ENCODE data around the gene COX20.
"Not testable (repeated sequence)": the region's sequence is repeated elsewhere in the genome, so short reads cannot be mapped to it uniquely, and the experiment has no call there.

COX20 gene

DNA sequence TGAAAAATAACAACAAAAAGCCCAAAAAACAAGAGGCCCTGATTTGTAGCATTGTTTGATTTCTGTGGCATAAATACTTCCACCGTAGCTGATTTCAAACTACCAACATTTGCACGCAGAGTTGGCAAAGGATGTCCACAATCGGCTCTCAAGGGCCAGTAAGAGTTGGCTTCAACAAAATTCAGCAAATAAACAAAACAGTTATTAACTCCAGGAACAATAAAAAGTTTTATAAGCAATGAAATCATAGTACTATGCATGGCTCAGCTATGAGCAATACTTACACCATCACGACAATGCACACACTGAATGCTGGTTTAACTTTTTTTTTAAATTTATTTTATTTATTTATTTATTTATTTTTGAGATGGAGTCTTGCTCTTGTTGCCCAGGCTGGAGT, 8.7 kb upstream of the COX20 start:
- DNase-seq = no peak

DNA sequence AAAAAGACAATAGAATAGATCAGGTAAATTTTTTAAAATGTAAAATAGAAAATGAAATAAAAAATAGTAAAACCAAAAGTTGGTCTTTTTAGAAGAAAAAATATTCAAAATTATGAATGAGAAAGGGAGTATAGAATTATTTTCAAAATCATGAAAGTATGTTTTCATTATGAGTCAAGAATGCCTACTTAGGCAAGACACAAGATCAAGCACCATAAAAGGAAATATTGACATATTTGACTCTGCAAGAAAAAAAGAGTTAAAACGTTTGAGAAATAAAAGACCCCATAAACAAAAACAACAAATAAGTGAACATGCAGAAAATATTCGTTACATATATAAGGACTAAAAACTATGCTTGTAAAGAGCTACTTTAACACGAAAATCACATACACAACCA, 4.8 kb upstream of the COX20 start:
- DNase-seq = no peak

DNA sequence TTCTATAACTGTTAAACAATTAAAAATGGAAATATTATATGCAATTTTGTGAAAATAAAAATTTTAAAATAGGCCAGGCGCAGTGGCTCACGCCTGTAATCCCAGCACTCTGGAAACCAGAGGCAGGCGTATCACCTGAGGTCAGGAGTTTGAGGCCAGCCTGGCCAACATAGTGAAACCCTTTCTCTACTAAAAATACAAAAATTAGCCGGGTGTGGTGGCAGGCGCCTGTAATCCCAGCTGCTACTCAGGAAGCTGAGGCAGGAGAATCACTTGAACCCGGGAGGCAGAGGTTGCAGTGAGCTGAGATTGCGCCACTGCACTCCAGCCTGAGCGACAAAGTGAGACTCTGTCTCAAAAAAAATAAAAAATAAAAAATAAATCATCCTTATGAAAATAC, 2.2 kb upstream of the COX20 start:
- DNase-seq = not testable (repeated sequence)

DNA sequence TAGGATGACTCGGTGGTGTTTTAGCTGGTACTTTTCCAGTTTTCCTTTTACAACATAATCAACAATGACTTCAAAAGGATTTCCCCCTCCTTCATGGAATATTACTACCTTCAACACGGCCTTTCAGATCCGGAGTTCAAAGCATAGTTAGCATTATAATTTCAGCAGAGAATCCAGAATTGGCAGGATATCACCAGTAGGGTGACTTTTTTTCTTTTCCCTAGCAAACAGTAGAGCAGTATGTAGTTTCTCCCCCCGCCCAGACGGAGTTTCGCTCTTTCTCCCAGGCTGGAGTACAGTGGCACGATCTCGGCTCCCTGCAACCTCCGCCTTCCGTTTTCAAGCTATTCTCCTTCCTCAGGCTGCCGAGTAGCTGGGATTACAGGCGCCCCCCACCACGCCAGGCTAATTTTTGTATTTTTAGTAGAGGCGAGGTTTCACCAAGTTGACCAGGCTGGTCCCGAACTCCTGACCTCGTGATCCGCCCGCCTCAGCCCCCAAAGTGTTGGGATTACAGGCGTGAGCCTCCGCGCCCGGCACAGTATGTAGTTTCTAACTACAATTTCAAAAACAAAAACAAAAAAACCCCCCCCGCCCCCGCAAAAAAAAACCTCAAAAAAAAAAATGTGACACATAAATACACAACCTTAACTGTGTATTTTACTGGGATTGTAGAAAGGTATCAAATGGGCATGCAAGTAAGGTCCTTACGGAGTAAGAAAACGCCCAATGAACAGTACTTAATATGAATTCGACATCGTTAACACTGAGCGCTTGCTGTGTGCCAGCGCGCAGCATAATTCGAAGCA, 1.5 kb upstream of the COX20 start:
- peak; percentile 70 for DNase-seq

DNA sequence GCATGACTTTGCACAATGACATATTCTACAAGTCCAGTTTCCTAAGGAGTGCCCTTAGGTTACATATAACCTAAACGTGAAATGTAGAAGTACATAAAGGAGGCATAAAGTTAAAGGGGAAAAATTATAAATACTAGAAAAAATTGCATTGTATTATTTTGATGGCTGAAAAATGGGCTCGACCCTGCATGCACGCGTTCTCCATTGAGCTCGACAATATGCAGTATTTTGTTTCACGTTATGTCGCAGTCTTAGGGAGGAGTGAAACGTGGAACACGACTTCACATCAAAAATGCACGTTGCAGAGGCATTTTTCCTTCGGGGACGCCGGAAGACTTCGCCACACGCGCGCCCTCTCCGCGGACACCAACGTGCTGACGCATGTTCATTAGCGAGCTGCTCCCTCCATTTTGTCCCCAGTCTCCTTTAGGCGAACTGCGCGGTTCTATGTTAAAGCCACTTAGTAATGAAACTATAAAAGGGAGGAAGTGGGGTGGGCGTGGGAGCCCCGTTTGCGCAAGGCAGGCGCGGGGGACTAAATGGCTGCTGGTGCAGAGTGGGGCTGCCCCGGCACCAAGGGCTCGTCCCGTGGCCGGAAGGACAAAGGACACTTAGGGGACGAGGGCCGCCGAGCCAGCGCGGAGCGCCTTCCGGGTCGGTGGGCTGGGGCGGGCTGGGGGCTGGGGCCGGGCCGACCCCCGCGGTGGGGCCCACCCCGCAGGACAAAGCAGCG, 749 bp upstream of the COX20 start:
- peak; percentile 94 for DNase-seq

DNA sequence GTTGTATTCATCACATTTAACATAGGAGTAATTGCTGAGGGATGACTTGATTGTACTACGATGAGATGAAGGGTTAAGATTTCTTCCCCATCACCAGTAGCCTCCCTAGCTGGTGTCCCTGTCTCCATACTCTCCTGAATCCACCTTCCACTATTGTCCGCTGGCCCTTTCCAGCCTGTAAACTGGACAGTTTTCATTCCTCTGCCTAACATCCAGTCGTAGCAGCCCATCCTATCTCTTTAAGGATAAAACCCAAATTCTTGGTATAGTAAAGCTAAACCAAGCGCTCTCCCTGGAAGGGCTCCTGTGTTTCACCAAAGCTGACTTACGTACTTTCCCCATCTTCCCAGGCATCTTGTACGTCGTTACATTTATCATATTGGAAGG, 670 bp downstream of the COX20 start:
- DNase-seq = peak; percentile 22

DNA sequence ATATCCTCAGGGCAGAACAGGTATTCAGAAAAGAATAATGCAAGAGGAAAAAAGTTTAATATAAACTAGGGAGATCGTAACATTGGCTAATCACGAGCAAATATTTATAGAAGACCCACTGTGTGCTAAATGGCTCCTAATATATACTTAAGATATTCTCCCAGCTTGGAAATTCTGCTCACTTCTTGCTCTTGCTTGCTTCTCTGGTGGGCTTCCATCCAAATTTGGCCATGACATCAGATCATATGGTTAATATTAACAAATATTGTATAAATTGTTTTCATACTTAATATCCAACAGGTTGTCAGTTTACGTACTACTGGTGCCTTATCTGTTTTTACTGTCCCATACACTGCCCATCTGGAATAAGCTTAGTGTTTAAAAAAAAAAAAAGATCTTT, 1.1 kb downstream of the COX20 start:
- peak; percentile 11 for DNase-seq

DNA sequence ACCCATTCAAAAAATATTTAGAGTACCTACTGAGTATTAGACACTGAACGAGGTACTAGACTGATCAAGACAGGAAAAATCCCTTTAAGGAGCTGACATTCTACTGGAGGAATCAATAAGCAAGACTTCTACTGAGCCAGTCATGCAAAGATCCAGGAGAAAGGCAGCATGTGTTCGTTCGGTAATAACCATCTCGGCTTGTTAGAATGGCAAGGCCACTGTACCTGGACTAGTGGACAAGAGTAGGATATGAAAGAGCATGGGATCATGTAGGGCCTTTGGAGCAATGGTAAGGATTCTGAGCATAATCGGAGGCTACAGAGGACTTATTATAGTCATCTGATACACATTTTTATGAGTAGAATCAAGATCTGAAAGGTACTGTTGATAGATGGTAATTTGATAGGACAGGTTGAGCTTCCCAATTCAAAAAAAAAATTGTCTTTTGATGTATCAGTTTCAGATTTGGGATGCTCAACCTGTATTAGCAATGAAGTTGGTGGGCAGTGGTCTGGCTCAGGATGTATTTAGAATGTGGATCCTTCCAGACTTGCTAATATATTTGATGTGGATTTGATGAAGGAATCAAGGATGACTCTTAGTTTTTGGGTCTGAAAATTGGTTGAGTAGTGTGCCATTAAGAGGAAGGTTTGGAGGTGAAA, 2.3 kb downstream of the COX20 start:
- peak; percentile 29 for DNase-seq

DNA sequence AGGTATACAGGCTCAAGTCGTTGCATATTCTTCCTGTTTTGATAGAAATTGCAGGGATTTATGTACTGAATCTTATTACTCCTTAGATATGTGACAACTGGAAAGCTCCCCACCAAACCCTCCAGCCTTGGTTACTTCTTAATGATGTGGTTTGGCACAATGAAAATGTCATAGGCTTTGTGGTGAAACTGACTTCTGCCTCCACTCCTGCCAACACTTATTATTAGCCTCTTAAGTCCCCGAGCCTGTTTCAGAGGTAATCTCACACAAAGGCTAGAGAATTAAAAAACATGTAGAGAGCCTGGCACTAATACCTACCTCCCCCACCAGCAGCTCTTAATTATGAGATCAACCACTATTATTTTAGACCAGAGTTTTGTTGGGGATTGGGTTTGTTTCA, 4.2 kb downstream of the COX20 start:
- peak; percentile 27 for DNase-seq

DNA sequence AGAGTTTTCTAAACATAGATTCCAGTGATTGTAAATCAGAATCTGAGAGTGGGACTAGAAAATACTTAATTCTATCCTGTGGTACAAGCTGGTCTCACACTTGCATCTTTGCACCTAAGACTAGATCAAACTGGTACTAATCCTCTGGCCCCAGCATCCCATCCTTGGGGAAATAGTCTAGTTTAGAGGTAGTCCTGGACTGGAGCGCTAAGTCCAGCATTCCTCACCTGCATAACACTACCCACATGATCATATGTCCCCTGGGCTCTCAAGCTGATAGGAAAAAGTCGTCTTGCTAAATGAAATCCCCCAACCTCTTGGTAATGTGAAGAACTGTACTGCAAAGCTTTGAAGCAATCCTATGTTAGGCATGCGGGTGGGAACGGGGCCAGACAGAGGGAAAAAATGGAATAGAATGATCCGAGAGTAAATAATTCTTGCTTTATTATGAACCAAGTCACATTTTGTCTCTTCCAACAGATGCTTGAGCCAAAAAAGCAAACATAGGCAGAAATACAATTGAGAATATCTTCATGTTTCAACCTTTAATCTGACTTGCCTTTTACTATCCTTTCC, 4.8 kb downstream of the COX20 start:
- peak; percentile 3 for DNase-seq

DNA sequence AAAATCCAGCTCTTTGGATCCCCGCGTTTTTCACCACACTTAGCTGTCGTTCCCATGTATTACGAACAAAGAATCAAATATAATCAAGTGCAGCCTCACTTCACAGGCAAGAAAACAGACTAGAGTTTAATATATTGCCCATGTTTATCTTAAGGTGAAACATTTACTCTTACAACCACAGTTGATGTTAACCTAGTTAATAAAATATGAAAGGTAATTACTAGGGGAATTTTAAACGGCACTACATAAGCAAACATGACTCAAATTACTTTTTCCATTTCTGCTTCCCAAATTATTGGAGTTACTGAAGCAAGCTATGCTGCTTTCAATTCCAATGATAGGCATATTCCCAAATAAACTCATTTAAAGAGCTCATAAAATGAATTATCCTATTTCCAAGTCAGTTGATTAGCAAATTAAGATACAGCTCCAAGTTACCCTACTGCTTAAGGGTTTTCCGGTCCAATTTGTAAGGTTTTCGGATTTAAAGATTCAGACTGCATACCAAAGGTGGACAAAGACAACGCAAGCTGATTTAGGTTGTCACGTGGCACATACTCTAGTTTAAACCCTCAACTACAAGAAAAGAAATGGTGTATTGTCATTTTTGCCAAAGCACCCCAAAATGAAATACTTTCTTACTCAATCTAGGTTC, 5.9 kb downstream of the COX20 start:
- DNase-seq = no peak

DNA sequence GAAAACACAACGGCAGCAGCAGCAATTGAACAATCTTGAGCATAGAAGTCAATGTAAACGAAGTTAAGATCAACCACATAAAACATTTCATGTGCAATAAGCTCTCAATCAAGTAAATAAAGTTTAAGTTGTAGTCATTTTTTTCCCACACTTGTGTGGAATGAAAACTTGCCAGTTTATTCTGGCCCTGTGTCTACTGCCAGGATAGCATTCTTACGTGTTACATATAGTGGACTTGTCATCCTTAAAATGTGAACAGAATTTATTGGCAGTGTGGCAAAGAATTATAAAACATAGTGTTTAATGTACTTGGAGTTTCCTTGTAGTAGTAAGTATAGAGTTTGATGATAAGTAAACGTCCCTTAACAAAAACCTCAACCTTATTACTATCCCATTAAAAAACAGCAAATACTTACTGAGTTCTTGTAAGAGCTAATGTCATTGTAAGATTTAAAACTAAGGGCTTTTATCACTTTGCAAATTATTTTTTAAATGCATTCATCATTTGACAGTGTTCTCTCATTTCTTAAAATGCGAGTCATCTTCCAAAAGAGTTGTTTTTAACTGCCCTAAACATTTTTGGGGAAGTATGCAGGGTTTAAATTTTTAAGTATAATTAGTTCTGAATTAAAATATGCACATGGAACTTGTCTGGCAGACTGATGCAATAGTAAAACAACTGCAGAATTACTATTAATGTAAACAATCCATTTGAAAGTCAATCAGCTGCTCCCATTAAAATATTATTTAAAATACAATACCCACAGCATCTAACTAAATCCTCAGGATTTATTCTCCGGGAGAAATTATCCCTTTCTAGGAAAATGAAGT, 7.9 kb downstream of the COX20 start:
- DNase-seq = no peak

DNA sequence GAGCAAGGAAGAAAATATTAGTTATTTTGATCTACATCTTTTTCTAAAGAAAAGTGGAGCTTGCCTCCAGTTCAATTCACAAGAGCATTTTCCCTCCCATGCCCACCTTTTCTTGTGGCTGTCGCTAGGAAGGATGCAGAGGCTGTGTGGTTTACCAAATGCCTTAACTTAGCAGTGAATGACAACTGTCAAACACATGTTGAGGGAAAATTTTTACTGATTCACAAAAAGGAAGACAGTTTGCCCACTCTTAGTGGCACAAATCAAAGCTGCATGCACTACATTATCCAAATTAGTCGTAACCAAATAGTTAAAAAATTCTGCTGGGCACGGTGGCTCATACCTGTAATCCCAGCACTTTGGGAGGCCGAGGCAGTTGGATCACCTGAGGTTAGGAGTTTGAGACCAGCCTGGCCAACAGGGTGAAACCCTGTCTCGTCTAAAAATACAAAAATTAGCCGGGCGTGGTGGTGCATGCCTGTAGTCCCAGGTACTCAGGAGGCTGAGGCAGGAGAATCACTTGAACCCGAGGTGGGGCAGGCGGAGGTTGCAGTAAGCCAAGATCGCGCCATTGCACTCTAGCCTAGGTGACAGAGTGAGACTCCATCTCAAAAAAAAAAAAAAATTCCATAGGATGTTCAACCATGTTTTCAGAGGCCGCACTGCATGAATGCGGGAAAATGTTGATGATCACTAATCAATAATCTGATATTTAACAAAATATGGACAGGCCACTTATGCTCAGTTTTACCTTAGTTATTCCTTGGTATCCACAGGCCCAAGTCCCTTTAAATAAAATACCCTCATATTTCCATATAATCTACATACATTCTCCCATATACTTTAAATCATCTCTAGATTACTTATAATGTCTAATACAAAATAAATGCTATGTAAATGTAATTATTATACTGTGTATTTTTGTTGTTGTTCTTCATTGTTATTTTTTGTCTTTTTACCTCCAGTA, 9.0 kb downstream of the COX20 start:
- peak; percentile 29 for DNase-seq

DNA sequence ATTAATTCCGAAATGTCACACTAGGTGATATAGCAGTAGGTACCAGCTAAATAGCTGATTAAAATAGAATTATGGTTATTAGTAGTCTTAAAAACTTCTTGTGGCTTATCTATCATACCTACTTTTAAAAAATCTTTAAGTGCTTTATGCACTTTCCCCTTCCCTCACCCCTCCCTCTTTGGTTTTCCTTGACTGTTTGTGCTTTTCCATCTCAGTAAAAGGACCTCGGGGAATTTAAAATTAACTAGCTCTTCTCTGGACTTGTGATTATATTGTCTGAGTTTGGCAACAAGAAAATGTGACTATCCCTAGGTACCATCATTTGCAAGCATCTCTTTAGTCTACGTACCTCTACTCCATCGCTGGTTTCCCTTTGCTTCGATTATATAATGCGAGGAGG, 11.2 kb downstream of the COX20 start:
- DNase-seq = peak; percentile 9

DNA sequence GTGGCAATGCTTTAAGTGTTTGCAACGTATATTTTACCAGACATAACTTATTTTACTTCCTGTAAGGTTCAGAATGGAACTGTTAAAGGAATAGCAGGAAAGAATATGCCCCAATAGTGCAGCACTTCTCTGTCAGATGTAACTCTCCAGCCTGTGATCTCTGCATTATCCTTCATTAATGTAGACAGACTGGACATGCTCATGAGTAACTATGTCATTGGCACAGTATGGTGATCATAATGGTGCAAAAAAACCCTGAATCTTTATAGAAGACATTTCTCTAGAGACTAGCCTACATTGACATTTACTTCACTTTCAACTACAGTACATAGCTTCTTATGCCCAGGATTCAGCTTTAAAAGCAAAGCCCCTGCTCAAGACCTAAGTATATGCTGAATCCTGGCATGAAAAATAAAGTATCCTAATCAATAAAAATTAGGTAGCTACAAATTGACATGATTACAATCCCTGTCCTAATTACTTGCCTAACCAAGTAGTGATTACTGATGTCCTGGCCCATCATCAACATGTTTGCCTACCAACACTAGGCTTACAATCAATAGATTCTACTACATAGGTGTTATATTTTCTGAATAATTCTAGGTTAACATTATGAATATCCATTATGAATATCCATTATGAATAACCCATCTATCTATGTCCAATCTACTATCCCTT, 13.9 kb downstream of the COX20 start:
- DNase-seq = peak; percentile 17

DNA sequence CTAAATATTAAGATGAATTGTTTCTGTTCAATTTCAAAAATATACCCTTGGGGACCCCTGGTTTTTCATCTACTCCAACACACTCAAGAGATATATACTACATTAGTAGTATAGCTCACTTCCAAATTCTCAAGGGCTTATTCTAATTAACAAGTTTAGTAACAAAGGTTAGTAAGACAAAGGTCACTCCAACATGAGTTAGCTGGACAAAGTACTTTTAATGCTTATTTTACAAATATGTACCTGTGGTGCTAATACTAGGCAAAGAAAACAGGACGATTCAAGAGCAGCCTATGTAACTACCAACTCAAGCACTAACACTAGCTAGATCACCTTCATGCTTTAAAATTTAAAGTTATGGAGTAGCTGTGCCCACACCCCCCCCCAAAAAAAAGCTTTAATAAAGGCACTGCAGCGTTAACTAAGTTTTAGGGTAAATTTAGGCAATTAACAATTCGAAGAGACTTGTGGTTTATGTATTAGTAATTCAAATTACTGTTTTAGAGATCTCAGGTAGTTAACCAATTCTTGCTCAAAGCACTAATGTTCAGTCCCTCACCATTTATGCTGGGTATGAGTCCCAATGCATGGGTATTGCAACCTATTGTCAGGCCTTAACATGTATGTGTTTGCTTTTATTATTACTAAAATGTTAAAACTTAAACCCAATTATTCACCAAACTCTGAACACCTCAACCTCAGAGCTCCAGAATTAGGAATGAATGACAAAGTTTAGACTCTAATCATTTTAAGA, 14.8 kb downstream of the COX20 start:
- peak; percentile 22 for DNase-seq

DNA sequence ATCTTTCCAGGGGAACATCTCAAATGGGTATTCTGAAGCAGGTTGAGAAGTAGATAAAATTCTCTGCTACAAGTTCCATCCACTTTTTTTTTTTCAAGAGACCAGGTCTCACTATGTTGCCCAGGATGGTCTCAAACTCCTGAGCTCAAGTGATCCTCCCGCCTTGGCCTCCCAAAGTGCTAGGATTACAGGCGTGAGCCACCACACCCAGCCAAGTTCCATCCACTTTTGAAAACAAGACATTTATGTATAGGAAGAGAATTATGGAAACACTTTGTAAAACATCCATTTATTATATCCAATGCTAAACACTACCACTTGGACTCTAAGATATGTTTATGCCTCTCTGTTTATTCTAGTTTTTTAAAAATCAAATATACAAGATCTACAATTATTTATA, 15.4 kb downstream of the COX20 start:
- peak; percentile 20 for DNase-seq

DNA sequence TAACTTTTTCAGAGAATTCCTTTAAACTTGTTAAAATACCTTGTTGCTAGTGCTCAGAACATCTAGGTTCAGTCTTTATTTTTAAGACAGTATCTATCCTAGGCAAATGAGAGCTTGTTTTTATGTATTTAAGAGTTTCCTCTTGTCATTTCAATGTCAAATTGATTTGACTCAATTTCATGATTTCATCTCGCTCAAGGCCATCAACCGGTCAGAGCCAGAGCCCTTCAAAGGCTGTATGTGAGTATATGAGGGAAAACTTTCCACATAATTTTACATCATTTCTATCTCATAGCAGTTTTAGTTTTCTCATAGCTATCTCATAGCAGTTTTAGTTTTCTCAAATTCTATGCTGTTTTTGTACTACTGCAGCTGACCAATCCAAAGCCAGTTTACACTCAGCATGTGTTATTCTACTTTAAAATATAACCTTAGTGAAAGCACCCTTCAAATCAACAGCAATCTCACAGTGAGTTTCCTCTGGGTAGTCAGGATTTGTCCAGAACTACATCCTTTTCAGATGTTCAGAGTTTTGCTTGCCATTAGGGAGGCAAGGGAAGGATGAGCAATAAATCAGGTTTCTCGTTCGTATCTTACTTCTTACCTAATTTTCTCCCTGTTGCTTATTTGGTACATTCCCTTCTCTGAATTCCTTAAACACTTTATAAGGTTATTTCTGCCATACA, 16.2 kb downstream of the COX20 start:
- peak; percentile 25 for DNase-seq

DNA sequence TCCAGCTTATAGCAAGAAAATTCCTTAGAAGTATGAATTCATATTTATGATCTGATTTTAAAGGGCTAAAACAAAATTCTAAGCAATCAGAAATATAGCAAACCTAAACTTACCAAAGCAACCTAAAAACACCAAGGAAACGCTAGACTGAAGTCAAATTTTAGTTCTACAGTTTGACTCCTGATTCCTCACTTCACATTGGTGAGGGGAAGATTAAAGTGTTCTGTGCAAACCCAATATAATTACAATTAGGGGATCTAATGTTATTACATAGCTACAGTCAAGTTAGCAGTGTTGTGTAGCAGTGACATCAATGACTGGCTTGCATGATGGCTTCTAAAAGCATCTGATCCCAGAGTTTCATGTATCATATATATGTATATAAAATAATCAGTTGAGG, 17.2 kb downstream of the COX20 start:
- peak; percentile 21 for DNase-seq
